Activated CD8-positive, alpha-beta memory T cell treated with anti-CD3 and anti-CD28 coated beads, Interleukin-2, amount 50 U/mL, for 1 hour (primary cell): ENCODE data around the gene NKD2.
"Not testable (repeated sequence)": the region's sequence is repeated elsewhere in the genome, so short reads cannot be mapped to it uniquely, and the experiment has no call there.

Experiments
- DNase-seq: peaks from one replicate; pipeline ENCODE4 v3.0.0-alpha.2; 2020; ENCODE audit errors: extremely low read depth

The NKD2 gene

DNA sequence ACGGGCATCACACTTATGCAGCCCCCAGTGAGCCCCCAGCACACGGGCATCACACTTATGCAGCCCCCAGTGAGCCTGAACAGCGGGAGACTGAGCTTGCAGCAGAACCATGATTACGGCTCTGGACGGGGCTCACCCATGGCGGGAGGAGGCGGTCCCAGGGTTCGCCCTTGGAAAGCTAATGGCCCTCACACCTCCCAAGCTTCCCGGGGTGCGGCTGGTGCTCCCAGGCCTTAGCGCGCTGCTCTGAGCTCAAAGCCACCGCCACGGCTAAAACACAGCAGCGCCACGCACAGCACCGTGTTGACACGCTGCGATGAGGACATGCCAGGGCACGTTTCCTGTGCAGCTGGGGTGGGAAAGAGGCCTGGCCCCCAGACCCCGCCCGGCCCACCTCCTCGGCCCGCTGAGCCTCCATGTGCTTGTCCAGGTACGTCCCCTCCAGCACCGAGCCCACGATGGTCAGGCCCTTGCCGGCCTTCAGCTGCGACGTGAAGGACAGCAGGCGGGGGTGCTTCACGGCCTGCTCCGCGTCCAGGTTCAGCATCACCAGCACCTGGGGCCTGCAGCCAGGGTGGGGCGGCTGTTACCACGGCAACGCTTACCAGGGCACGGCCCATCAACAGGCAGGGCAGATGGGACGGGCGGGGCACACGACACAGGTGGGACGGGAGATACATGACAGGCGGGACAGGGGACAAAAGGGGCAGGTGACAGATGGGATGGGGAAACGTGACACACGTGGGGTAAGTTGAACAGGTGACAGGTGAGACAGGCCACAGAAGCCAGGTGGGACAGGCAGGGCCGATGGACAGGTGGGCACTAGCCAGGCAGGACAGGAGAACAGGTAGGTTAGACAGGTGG lies 64.9 kb downstream of the NKD2 start:
- no peak for DNase-seq

DNA sequence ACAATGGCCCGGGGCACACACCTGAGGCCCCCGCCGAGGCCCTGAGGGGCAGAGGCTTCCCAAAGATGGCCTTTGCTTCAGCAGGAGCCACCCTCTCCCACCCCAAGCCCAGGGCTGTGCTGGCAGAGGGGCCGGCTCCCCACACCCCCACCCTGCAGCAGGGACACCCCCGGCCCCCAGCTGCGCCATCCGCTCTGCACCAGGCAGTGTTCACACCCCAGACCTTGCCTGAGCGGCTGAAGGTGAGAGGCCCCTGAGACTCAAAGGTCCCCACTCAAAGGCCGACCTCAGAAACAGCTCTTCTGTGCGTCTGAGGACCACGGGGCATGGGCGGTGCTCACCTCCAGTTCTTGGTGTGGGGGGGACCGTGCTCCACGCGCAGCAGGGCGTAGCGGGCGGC lies 65.6 kb downstream of the NKD2 start:
- no peak for DNase-seq

GRCh38 chr5:1074816-1075554 lies 66.4 kb downstream of the NKD2 start:
- no peak for DNase-seq

DNA sequence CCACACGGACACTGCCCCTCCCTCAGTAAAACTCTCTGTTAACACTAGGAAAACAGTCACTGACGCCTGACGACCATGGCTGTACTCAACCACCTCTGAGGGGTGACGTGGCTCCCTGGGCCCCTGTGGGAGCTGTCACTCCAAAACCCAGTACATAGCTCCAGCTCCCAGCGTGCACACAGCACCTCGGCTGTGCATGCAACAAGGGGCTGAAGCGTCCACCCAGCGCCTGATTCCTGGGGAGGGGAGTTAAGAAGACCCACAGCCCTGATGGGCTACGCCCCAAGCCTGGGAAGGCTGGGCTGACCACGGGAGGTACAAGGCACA lies 66.9 kb downstream of the NKD2 start:
- no peak for DNase-seq

- DNase-seq, result no peak
These were observed 67.3 kb downstream of the NKD2 start for GRCh38 chr5:1075931-1076330.

DNA sequence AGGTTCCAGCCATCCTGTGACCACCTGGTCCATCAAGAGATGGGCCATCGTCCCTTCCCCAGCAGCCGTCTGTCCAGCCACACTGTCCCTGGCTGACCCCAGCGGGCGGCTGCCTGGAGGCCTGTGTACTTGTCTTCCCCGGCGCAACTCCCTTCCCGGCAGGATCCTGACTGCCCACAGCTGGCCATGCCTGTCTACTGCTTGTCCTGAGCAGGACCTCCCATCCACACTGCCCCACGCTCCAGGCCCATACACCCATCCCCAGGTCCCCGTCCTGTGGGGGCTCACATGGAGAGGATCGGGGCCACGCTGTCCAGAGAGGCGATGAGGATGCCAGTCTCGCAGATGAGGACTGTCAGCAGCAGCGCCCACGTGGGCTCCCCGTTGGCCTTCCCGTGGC lies 67.8 kb downstream of the NKD2 start:
- no peak for DNase-seq

DNA sequence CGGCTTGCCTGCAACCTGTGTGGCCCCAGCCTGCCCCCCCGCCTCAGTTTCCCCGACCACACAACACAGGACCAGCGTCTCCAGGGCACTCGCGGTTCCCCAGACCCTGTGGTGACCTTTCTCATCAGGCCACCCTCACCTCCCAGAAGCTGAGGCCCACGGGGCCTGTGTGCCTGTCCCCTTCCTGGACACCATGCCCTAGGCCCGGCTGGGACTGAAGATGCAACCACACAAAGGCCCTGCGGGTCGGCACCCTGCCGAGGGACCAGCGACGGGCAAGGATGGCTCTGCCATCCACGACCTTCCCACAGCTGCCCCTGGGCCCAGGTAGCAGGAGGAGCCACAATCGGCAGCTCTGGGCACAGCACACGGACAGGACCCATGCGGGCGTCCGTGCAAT lies 68.4 kb downstream of the NKD2 start:
- DNase-seq, result no peak

- DNase-seq, result no peak
These were observed 69.0 kb downstream of the NKD2 start for GRCh38 chr5:1077491-1078020.

DNA sequence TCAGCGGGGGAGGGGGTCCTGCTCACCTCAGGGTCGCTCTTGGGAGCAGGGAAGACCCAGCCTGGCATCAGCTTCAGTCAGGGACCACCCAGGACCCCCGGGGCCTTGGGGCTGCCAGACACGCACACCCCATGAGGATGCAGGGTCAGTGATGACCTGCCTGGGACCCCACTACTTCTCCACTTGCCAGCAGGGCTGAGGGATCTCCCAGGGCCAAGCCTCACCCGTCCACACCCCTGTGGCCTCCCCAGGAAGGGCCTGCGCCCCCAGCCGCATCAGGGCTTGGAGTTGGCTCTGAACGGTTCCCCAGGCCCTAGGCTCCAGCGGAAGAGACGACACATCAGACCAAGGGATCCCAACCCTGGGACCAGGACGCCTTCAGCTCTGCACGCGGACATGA lies 69.6 kb downstream of the NKD2 start:
- DNase-seq, result no peak

- no peak for DNase-seq
These were observed 70.2 kb downstream of the NKD2 start for GRCh38 chr5:1078851-1079250.

DNA sequence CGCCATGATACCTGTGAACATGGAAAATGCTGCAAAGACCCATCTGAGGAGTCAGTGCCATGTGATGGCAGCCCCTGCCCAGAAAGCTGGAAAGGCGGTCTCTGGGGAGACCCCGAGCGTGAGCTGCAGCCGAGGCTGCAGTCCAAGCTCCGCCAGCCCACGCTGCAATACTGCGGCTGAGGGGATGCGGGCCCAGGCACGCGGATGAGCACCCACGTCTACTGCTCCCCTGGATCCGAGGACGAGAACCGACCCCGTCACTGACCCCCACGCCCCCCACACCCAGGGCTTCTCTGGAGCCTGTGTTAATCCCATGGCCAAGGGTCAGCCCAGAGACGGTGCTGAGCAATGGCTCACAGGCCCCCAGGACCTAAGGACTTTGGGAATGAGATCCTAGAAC lies 70.9 kb downstream of the NKD2 start:
- DNase-seq, result no peak

- DNase-seq, result no peak
These were observed 71.4 kb downstream of the NKD2 start for GRCh38 chr5:1079961-1080360.

DNA sequence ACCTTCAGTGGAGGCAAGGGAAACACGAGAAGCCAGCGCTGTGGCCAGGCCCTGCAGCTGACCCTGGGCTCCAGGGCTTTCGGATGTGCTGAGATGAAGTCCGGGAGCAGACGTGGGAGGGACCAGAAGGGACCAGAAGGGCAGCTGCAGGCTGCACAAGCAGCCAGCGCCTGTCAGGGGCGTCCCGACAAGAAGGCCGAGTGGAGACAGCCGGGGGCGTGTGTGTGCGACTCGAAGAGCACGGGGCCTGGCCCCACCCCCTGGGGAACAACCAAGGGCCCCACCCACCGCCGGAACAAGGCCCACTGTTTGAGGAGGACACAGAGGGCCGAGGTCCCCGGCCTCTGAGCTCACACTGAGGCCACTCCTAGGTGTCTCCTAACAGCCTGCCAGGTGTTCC lies 71.8 kb downstream of the NKD2 start:
- DNase-seq, result no peak

DNA sequence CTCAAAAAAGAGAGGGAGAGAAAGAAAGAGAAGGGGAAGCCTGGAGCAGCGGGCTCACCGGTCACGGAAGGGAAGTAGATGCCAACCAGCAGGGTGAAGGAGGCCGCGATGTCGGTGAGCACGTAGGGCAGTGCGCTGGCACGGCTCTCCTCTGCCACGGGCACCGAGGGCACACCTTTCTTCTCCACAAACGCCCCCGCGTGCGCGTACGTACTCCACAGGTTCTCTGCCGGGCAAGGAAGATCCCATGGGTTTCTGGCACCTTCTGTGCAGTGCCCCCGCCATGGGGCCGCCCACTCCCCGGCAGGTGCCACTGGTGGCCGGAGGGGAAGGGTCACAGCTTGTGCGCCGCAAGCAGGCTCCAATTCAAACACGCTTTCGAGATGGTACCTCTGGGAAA lies 72.9 kb downstream of the NKD2 start:
- DNase-seq, result no peak

DNA sequence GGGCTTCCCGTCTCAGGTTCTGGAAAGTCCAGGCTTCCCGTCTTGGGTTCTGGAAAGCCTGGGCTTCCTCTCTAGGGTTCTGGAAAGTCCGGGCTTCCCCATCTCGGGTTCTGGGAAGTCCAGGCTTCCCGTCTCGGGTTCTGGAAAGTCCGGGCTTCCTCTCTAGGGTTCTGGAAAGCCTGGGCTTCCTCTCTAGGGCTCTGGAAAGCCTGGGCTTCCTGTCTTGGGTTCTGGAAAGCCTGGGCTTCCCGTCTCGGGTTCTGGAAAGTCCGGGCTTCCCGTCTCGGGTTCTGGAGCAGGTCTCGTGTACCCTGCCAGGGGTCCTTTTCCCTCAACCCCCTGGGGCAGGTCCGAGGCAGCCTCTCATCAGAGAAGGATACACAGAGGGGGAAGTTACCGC lies 74.4 kb downstream of the NKD2 start:
- DNase-seq, result not testable (repeated sequence)

GRCh38 chr5:1083823-1084605 lies 75.4 kb downstream of the NKD2 start:
- no peak for DNase-seq

DNA sequence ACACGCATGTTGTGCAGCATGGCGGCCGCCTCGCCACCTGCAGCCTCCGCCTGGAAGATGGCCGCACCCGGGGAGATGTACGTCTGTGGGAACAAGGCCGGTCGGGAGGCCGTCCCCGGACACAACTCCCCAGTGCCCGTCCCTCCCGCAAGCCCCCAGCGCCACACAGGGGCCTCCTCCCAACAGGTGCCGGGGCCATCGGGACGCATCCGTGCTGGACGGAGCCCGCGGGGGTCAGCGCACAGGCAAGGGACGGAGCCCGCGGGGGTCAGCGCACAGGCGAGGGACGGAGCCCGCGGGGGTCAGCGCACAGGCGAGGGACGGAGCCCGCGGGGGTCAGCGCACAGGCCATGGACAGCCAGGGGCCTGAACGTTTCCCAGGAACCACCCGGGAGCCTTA lies 76.8 kb downstream of the NKD2 start:
- DNase-seq, result no peak

DNA sequence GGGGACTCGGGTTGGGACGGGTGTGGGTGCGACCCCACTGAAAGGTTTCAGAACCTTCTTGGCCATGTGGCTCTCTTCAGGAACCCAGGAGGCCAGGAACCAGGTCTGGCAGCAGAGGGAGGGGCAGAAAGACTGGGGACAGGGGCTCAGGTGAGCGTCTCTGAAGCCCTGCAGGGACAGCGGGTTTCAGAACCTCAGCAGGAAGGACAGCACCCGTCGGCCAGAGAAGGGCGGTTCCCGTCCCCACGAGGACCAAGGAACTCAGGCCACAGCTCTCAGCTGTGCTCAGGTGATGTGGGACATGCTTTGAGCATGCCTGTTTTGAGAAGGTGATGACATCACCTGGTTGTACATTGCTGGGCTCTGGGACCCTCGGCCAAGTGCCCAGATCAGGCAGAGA lies 77.5 kb downstream of the NKD2 start:
- no peak for DNase-seq

DNA sequence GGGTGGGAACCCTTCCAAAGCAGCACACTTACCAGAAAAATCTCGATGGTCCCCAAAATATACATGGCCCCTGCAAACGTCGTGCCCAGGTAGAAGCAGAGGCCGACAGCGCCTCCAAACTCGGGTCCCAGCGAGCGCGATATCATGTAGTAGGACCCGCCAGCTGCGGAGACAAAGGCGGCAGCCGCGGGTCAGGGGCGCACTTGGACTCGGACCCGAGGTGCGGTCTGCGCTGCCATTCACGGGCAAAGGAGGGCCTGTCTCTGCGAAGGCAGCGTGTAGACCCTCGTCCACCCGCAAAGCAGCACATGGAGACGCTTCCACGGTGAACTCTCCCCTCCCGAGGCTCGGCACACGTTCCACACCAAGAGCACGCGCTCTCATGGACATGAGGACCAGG lies 78.3 kb downstream of the NKD2 start:
- no peak for DNase-seq

DNA sequence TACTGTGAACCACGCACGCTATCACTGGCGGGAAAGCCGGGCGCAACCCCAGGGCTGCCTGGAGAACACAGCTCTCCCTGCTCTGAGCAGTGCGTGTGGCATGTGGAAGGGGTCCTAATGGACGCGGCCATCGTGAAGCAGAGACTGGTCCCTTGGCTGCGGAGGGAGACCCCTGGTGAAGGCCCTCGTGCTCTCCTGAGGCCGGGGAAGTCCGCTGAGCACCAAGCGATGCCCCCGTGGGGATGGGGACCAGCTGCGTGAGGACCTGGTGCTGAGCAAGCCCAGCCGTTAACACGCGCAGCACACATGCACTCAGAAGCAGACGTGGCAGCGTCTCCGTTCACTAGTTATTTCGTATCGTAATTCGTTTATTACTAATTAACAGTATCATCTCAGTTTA lies 78.8 kb downstream of the NKD2 start:
- no peak for DNase-seq

DNA sequence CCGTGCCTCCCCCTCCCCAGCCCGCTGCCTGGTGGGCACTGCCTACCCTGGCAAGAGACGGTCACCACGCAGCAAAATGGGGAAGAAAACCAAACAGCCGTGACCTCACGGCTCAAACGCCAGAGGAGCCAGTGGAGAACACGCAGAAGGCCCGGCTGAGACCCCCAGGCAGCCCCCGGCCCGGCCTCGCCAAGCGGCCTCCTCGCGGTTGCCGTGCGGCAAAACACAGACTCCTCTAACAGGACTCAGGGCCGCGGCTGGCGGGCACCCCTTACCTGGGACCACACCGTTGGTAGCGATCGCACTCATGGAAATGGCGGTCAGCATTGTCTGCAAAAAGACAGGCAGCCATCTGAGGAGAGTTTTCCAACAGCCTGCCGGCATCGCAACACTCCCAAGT lies 79.4 kb downstream of the NKD2 start:
- no peak for DNase-seq
